IMR-90 (cell line): ENCODE results near the gene UCKL1. TPM values are rescaled to one million over a fixed set of nuclear protein-coding genes. Genes with fewer than 3 reads are reported as not detected.

Experiments used
- ATAC-seq: fragments of 200-7000 bp; cut with Tn5 transposase; 2 replicates; pipeline ENCODE4 v1.9.1; 2020; ENCODE audit warnings: low read depth, mild to moderate bottlenecking, moderate library complexity
- BruUV-seq: library from RNA; stranded (reverse); fragments of 400-500 nt; replicated peaks from 2 replicates; lab custom pipeline; 2021; lab: Mats Ljungman, UMichigan
- CTCF ChIA-PET: fragments of 300-600 bp; formaldehyde crosslinking; extraction: SDS; loops from one replicate; lab custom pipeline; 2021; ENCODE audit warnings: antibody characterized with exemption; lab: Yijun Ruan, JAX
- POLR2A ChIA-PET: fragments of 300-600 bp; sonication (Branson Sonifier 250); formaldehyde crosslinking; loops from one replicate; lab custom pipeline; 2022; ENCODE audit warnings: antibody characterized with exemption; ENCODE audit not compliant: unreplicated experiment; lab: Charles Lee
- DNase-seq: peaks from one replicate; pipeline ENCODE4 v3.0.0; 2013
- H2AFZ ChIP-seq: replicated peaks from 2 replicates; pipeline ENCODE3; 2013; ENCODE audit warnings: low read length, mild to moderate bottlenecking; ENCODE audit not compliant: poor library complexity
- H2AK5ac ChIP-seq: 2 replicates; pipeline ENCODE4 v1.6.1; 2013; ENCODE audit warnings: low read depth, low read length, inconsistent platforms
- H2AK9ac ChIP-seq: replicated peaks from 2 replicates; pipeline ENCODE3; 2013; ENCODE audit warnings: mild to moderate bottlenecking, low read depth, low read length, moderate library complexity; ENCODE audit not compliant: poor library complexity
- H2BK120ac ChIP-seq: 2 replicates; pipeline ENCODE4 v1.6.1; 2013; ENCODE audit warnings: low read depth, low read length, inconsistent platforms
- H2BK15ac ChIP-seq: 3 replicates; pipeline ENCODE4 v1.6.1; 2013; ENCODE audit warnings: low read depth, low read length, inconsistent platforms
- H2BK20ac ChIP-seq: 2 replicates; pipeline ENCODE4 v1.6.1; 2013; ENCODE audit warnings: low read depth, mild to moderate bottlenecking, inconsistent platforms, low read length, moderate library complexity
- H2BK5ac ChIP-seq: 2 replicates; pipeline ENCODE4 v1.6.1; 2013; ENCODE audit warnings: mild to moderate bottlenecking, low read depth, low read length, inconsistent platforms; ENCODE audit not compliant: poor library complexity, severe bottlenecking
- H3K14ac ChIP-seq: replicated peaks from 2 replicates; pipeline ENCODE4 v1.6.1; 2013; ENCODE audit warnings: low read depth, low read length, inconsistent platforms
- H3K18ac ChIP-seq: 2 replicates; pipeline ENCODE4 v1.6.1; 2013; ENCODE audit warnings: low read depth, low read length, control low read depth
- H3K23ac ChIP-seq: 2 replicates; pipeline ENCODE4 v1.6.1; 2013; ENCODE audit warnings: low read depth, low read length, inconsistent platforms
- H3K27ac ChIP-seq: 2 replicates; pipeline ENCODE4 v1.5.1; 2013; ENCODE audit warnings: mild to moderate bottlenecking, control low read depth, low read length; ENCODE audit not compliant: insufficient read depth
- H3K27me3 ChIP-seq: 2 replicates; pipeline ENCODE4 v1.6.1; 2013; ENCODE audit warnings: low read length; ENCODE audit not compliant: control insufficient read depth, insufficient read depth
- H3K36me3 ChIP-seq: 2 replicates; pipeline ENCODE4 v1.6.1; 2013; ENCODE audit warnings: low read length, mixed read lengths; ENCODE audit not compliant: control insufficient read depth, insufficient read depth
- H3K4ac ChIP-seq: 2 replicates; pipeline ENCODE4 v1.6.1; 2013; ENCODE audit warnings: low read depth, low read length, inconsistent platforms
- H3K4me1 ChIP-seq: 2 replicates; pipeline ENCODE4 v1.6.1; 2013; ENCODE audit warnings: low read length, mixed read lengths; ENCODE audit not compliant: control insufficient read depth, insufficient read depth
- H3K4me2 ChIP-seq: 2 replicates; pipeline ENCODE4 v1.6.1; 2013; ENCODE audit warnings: low read depth, mild to moderate bottlenecking, control low read depth, low read length, moderate library complexity
- H3K4me3 ChIP-seq: 2 replicates; pipeline ENCODE4 v1.5.1; 2013; ENCODE audit warnings: low read depth, mild to moderate bottlenecking, control low read depth, low read length, moderate library complexity; ENCODE audit not compliant: insufficient read depth
- H3K56ac ChIP-seq: 2 replicates; pipeline ENCODE4 v1.6.1; 2013; ENCODE audit warnings: low read length, inconsistent platforms; ENCODE audit not compliant: insufficient read depth; ENCODE audit errors: extremely low read depth
- H3K79me1 ChIP-seq, 2 experiments: 2 replicates each; pipeline ENCODE4 v1.6.1; 2013; ENCODE audit warnings: low read length in 2 of 2, inconsistent platforms in 1 of 2, low read depth in 1 of 2
- H3K9ac ChIP-seq: 2 replicates; pipeline ENCODE4 v1.6.1; 2013; ENCODE audit warnings: low read depth, low read length, control low read depth
- H3K9me1 ChIP-seq: 2 replicates; pipeline ENCODE4 v1.6.1; 2013; ENCODE audit warnings: low read length, inconsistent platforms; ENCODE audit not compliant: insufficient read depth
- H3K9me3 ChIP-seq: 2 replicates; pipeline ENCODE4 v1.6.1; 2013; ENCODE audit warnings: low read length; ENCODE audit not compliant: control insufficient read depth, insufficient read depth
- H4K20me1 ChIP-seq: 2 replicates; pipeline ENCODE4 v1.6.1; 2013; ENCODE audit warnings: low read length, inconsistent platforms; ENCODE audit not compliant: insufficient read depth
- H4K5ac ChIP-seq: 2 replicates; pipeline ENCODE4 v1.6.1; 2013; ENCODE audit warnings: mild to moderate bottlenecking, low read depth, low read length, control low read depth
- H4K8ac ChIP-seq, 2 experiments: 2 replicates each; pipeline ENCODE4 v1.6.1; 2013; ENCODE audit warnings: low read depth in 2 of 2, low read length in 2 of 2, control low read depth in 1 of 2, inconsistent platforms in 1 of 2
- H4K91ac ChIP-seq: 2 replicates; pipeline ENCODE4 v1.6.1; 2013; ENCODE audit warnings: low read depth, low read length, inconsistent platforms; ENCODE audit not compliant: insufficient read depth
- MAZ ChIP-seq: IDR thresholded peaks from 2 replicates; pipeline ENCODE4 v1.6.1; 2012; ENCODE audit warnings: low read depth, mild to moderate bottlenecking, low read length, improper control_type of control experiment, moderate library complexity, borderline replicate concordance
- MXI1 ChIP-seq: IDR thresholded peaks from 2 replicates; pipeline ENCODE4 v1.6.1; 2012; ENCODE audit warnings: low read depth, mild to moderate bottlenecking, low read length, moderate library complexity, borderline replicate concordance
- POLR2A ChIP-seq: IDR thresholded peaks from 2 replicates; pipeline ENCODE4 v1.6.1; 2012; ENCODE audit warnings: mild to moderate bottlenecking, low read depth, low read length
- RCOR1 ChIP-seq: IDR thresholded peaks from 2 replicates; pipeline ENCODE4 v1.6.1; 2012; ENCODE audit warnings: mild to moderate bottlenecking, low read length, improper control_type of control experiment; ENCODE audit not compliant: insufficient replicate concordance
- RFX5 ChIP-seq: IDR thresholded peaks from 2 replicates; pipeline ENCODE4 v1.8.0; 2012; ENCODE audit warnings: low read depth, mild to moderate bottlenecking, low read length, moderate library complexity
- SMC3 ChIP-seq: fragments of 150-350 bp; IDR thresholded peaks from 2 replicates; pipeline ENCODE4 v1.6.1; 2016; ENCODE audit warnings: low read depth, mild to moderate bottlenecking, antibody characterized with exemption, low read length, moderate library complexity
- WGBS, 2 experiments: methylation state at CpG; one replicate each; pipeline versions ENCODE4 v1.1.5 to v1.1.7; 2013; ENCODE audit warnings: missing lambda C conversion rate in 2 of 2; ENCODE audit not compliant: insufficient read length in 1 of 2; ENCODE audit errors: extremely low coverage in 2 of 2; 5-methylcytosine and 5-hydroxymethylcytosine counted together
- dilution Hi-C: fragments of 300-500 bp; cut with HindIII; formaldehyde crosslinking; loops from one replicate; pipeline ENCODE4 v1.14.3; 2018; ENCODE audit warnings: low sequenced_read_pairs; ENCODE audit not compliant: unreplicated experiment
- in situ Hi-C: fragments of 300-500 bp; cut with MboI; formaldehyde crosslinking; loops from 3 replicates; pipeline ENCODE4 v1.14.3; 2019; ENCODE audit warnings: low sequenced_read_pairs, inconsistent platforms, mixed read lengths
- intact Hi-C: fragments of 100-400 bp; cut with micrococcal nuclease; formaldehyde crosslinking; loops from 2 replicates; pipeline ENCODE4 v1.10.0; 2022
- polyA plus RNA-seq, 3 experiments: library from polyadenylated mRNA; depleted of rRNA; stranded (reverse); fragments of >200 nt; gene quantifications; 2 replicates each; pipeline ENCODE4 v1.2.3, GENCODE V29; 2012; ENCODE audit warnings: low replicate concordance in 1 of 3
- total RNA-seq: library from RNA; depleted of rRNA; stranded (reverse); fragments of >200 nt; gene quantifications from 2 replicates; pipeline ENCODE4 v1.2.3, GENCODE V29; 2012
- TF ChIP-seq, protein P1 (sequence below): fragments of 150-350 bp; IDR thresholded peaks from 2 replicates; pipeline ENCODE4 v1.6.1; 2016; ENCODE audit warnings: low read depth, mild to moderate bottlenecking, low read length, moderate library complexity, borderline replicate concordance
- TF ChIP-seq, protein P2 (sequence below): conservative IDR thresholded peaks from 2 replicates; pipeline ENCODE4 v1.5.1; 2012; ENCODE audit warnings: mild to moderate bottlenecking, low read depth, low read length, improper control_type of control experiment

The UCKL1 gene
- total and polyA plus RNA-seq, 2 of the 4 experiments (the other 2 are of a cell fraction): 16.7 to 54.7 TPM

DNA sequence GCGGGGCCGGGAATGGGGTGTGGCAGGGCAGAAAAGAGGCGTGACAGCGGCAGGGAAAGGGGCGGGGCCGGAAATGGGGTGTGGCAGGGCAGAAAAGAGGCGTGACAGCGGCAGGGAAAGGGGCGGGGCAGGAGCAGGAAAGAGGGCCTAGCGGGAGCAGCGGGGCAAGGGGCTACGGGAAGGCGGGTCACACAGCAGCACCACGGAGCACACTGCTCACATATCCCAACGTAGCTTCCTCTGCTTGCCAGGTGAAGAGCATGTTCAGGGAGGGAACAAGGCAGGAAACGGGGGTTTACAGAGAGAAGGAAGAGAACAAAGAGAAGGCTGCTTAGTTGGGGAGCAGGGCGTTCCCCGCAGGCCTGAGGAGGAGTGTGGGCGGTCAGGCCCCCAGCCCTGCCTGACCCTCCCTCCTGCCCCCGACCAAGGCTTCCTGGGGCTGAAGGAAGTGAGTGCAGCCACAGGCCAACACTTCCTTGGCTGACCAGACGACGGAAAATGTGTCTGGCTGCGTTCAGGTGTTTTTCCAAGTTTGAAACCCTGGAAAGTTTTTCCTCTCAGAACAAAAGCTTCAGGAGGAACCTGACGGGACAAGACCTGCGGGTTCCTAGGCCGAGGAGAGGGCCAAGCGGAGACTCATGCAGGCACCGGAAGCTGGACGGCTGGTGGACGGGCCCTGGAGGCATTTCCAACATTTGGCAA lies 13.8 kb downstream of the UCKL1 start:
- ATAC-seq (no peak), DNase-seq (peak; percentile 4)
- H3K18ac ChIP-seq: no peak overlapping the region
- 66% methylated on average over 4 of the region's 30 CpGs; no CpG with 5 or more reads in 1 of the 2 experiments for WGBS, 2 experiments
- H3K14ac ChIP-seq: no peak overlapping the region
- peak overlapping the region; percentile 51 for H2AFZ ChIP-seq
- H3K4me3 ChIP-seq: no peak overlapping the region
- no peak overlapping the region for H4K8ac ChIP-seq
- H2BK20ac ChIP-seq: no peak overlapping the region
- no peaks in the 10 kb centered on the region for H3K4me1 ChIP-seq
- H4K91ac ChIP-seq: no peak overlapping the region
- H3K79me1 ChIP-seq: peaks cover 18 to 67% of the 10 kb centered on the region in 2 experiments
- H2BK5ac ChIP-seq: no peak overlapping the region
- no peak overlapping the region for H2BK120ac ChIP-seq
- intact Hi-C loops (no loop called here), in situ Hi-C loops (no loop called here), dilution Hi-C loops (no loop called here)
- H4K20me1 ChIP-seq: peaks cover 81% of the 10 kb centered on the region
- H3K9me1 ChIP-seq: peaks cover 4% of the 10 kb centered on the region; the same call in 1 of the 2 replicates
- H3K27ac ChIP-seq: no peak overlapping the region
- H3K56ac ChIP-seq: no peak overlapping the region
- no peak overlapping the region for H4K5ac ChIP-seq
- no peak for TF ChIP-seq RCOR1
- no peak for TF ChIP-seq MAZ
- TF ChIP-seq RFX5: no peak
- no peak for TF ChIP-seq SMC3
- TF ChIP-seq, protein P1, sequence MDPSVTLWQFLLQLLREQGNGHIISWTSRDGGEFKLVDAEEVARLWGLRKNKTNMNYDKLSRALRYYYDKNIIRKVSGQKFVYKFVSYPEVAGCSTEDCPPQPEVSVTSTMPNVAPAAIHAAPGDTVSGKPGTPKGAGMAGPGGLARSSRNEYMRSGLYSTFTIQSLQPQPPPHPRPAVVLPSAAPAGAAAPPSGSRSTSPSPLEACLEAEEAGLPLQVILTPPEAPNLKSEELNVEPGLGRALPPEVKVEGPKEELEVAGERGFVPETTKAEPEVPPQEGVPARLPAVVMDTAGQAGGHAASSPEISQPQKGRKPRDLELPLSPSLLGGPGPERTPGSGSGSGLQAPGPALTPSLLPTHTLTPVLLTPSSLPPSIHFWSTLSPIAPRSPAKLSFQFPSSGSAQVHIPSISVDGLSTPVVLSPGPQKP: no peak
- no peak for TF ChIP-seq MXI1
- no peak for TF ChIP-seq POLR2A
- TF ChIP-seq, protein P2, sequence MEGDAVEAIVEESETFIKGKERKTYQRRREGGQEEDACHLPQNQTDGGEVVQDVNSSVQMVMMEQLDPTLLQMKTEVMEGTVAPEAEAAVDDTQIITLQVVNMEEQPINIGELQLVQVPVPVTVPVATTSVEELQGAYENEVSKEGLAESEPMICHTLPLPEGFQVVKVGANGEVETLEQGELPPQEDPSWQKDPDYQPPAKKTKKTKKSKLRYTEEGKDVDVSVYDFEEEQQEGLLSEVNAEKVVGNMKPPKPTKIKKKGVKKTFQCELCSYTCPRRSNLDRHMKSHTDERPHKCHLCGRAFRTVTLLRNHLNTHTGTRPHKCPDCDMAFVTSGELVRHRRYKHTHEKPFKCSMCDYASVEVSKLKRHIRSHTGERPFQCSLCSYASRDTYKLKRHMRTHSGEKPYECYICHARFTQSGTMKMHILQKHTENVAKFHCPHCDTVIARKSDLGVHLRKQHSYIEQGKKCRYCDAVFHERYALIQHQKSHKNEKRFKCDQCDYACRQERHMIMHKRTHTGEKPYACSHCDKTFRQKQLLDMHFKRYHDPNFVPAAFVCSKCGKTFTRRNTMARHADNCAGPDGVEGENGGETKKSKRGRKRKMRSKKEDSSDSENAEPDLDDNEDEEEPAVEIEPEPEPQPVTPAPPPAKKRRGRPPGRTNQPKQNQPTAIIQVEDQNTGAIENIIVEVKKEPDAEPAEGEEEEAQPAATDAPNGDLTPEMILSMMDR: no peak
- peak overlapping the region; percentile 50 for H2AK9ac ChIP-seq
- peaks cover 56% of the 10 kb centered on the region for H3K36me3 ChIP-seq
- no peak overlapping the region for H3K4ac ChIP-seq
- no TSS peak for BruUV-seq
- H3K23ac ChIP-seq: no peak overlapping the region
- no peaks in the 10 kb centered on the region for H3K9me3 ChIP-seq
- no peak overlapping the region for H2BK15ac ChIP-seq
- no peaks in the 10 kb centered on the region for H3K27me3 ChIP-seq
- ChIA-PET POLR2A (no interaction called here), CTCF (no interaction called here)
- no peak overlapping the region for H2AK5ac ChIP-seq
- no peak overlapping the region for H3K9ac ChIP-seq
- no peak overlapping the region for H3K4me2 ChIP-seq
